ENCODE measurements around the gene HMOX1. TPM values are rescaled to one million over a fixed set of nuclear protein-coding genes. Genes with fewer than 3 reads are reported as not detected.
"Not testable (repeated sequence)": the region's sequence is repeated elsewhere in the genome, so short reads cannot be mapped to it uniquely, and the experiment has no call there.

HMOX1 gene
- total and polyA plus RNA-seq, 8 donors: 2.2 to 106 (median 11.4) TPM; not detected in 1

- DNase-seq: no peak
- no peak overlapping the region for H3K4me3 ChIP-seq
- no peak overlapping the region for H3K27ac ChIP-seq
- peaks cover 0 to 20% (median 9%) of the 10 kb centered on the region in 4 donors for H3K36me3 ChIP-seq
- H3K27me3 ChIP-seq: no peaks in the 10 kb centered on the region
- no peak for TF ChIP-seq POLR2A (IDR thresholded peaks at IDR 0.05)
- TF ChIP-seq EP300 (IDR thresholded peaks at IDR 0.05): no peak
- TF ChIP-seq POLR2AphosphoS5 (IDR thresholded peaks at IDR 0.05): no peak
- no peak for TF ChIP-seq CTCF (IDR thresholded peaks at IDR 0.05)
- peaks cover 8 to 15% (median 11%) of the 10 kb centered on the region in 4 donors for H3K9me3 ChIP-seq
- H3K4me1 ChIP-seq: peaks cover 0 to 14% (median 7%) of the 10 kb centered on the region in 4 donors
- WGBS, 5 donors: 76 to 90% (median 82%) methylated on average over 7 to 8 of the region's 8 CpGs
- intact Hi-C loops (cut with DNase I; ENCODE audit: low total_unique reads): no loop called here
These were observed 54.4 kb downstream of the HMOX1 start for GRCh38 chr22:35435201-35435740.

GRCh38 chr22:35436421-35436820 lies 55.5 kb downstream of the HMOX1 start:
- H3K36me3 ChIP-seq: peaks cover 0 to 20% (median 9%) of the 10 kb centered on the region in 4 donors
- no peak overlapping the region for H3K4me3 ChIP-seq
- H3K9me3 ChIP-seq: peaks cover 8 to 15% (median 11%) of the 10 kb centered on the region in 4 donors
- no peaks in the 10 kb centered on the region for H3K27me3 ChIP-seq
- no peak overlapping the region for H3K27ac ChIP-seq
- no peak for DNase-seq
- TF ChIP-seq EP300 (IDR thresholded peaks at IDR 0.05): no peak
- TF ChIP-seq POLR2AphosphoS5 (IDR thresholded peaks at IDR 0.05): no peak
- no peak for TF ChIP-seq POLR2A (IDR thresholded peaks at IDR 0.05)
- no peak for TF ChIP-seq CTCF (IDR thresholded peaks at IDR 0.05)
- H3K4me1 ChIP-seq: peaks cover 0 to 4% (median under 1%) of the 10 kb centered on the region in 4 donors
- intact Hi-C loops (cut with DNase I; ENCODE audit: low total_unique reads): no loop called here
- 71 to 76% (median 72%) methylated on average over 5 of the region's 5 CpGs for whole genome bisulfite sequencing, 5 donors

- no peak for DNase-seq
- Histone ChIP-seq H3K4me3 (no peak overlapping the region), H3K36me3 (peaks cover 0 to 20% (median 8%) of the 10 kb centered on the region in 4 donors), H3K27ac (no peak overlapping the region), H3K27me3 (no peaks in the 10 kb centered on the region), H3K9me3 (peaks cover 8 to 15% (median 11%) of the 10 kb centered on the region in 4 donors), H3K4me1 (no peaks in the 10 kb centered on the region)
- no peak for TF ChIP-seq POLR2A (IDR thresholded peaks at IDR 0.05)
- TF ChIP-seq EP300 (IDR thresholded peaks at IDR 0.05): no peak
- no peak for TF ChIP-seq POLR2AphosphoS5 (IDR thresholded peaks at IDR 0.05)
- no peak for TF ChIP-seq CTCF (IDR thresholded peaks at IDR 0.05)
- 88 to 100% (median 91%) methylated on average over 1 to 2 of the region's 2 CpGs for WGBS, 5 donors
- intact Hi-C loops (cut with DNase I; ENCODE audit: low total_unique reads): no loop called here
These were observed 56.2 kb downstream of the HMOX1 start for GRCh38 chr22:35437049-35437448.

GRCh38 chr22:35438673-35439364 lies 57.9 kb downstream of the HMOX1 start:
- 64 to 90% (median 67%) methylated on average over 3 of the region's 3 CpGs for WGBS, 5 donors
- DNase-seq; intact Hi-C loops (cut with DNase I; ENCODE audit: low total_unique reads): not testable (repeated sequence)

GRCh38 chr22:35439365-35439717 lies 58.4 kb downstream of the HMOX1 start:
- 88 to 96% (median 93%) methylated on average over 1 of the region's 1 CpG for WGBS, 5 donors
- TF ChIP-seq POLR2AphosphoS5 (IDR thresholded peaks at IDR 0.05) (no peak), POLR2A (IDR thresholded peaks at IDR 0.05) (no peak), EP300 (IDR thresholded peaks at IDR 0.05) (no peak)
- no peak overlapping the region for H3K27ac ChIP-seq
- DNase-seq: no peak
- H3K4me3 ChIP-seq: no peak overlapping the region
- no peaks in the 10 kb centered on the region for H3K27me3 ChIP-seq
- no peaks in the 10 kb centered on the region for H3K4me1 ChIP-seq
- intact Hi-C loops (cut with DNase I; ENCODE audit: low total_unique reads): no loop called here
- H3K36me3 ChIP-seq: peaks cover 0 to under 1% (median 0%) of the 10 kb centered on the region in 4 donors
- no peaks in the 10 kb centered on the region for H3K9me3 ChIP-seq

More at GRCh38 chr22:35438673-35439364, 57.9 kb downstream of the HMOX1 start:
- H3K27me3 ChIP-seq, H3K4me3 ChIP-seq, H3K36me3 ChIP-seq, H3K27ac ChIP-seq, H3K9me3 ChIP-seq, H3K4me1 ChIP-seq: not testable (repeated sequence)
